Measurements from ENCODE around the gene ST6GALNAC6. TPM values are rescaled to one million over a fixed set of nuclear protein-coding genes. Genes with fewer than 3 reads are reported as not detected.

ST6GALNAC6 gene
- total RNA-seq, 1 donor from 2014 or later = 80.0 TPM

- H3K4me1 Mint-ChIP-seq (ENCODE audit: unreplicated experiment) = peaks cover 31% of the 10 kb centered on the region
- TF ChIP-seq CTCF (IDR thresholded peaks at IDR 0.05; ENCODE audit: unreplicated experiment) = no peak
- no peaks in the 10 kb centered on the region for H3K9me3 Mint-ChIP-seq (ENCODE audit: unreplicated experiment)
- H3K27ac Mint-ChIP-seq (ENCODE audit: unreplicated experiment) = peak overlapping the region; percentile 57
- no peak overlapping the region for H3K4me3 Mint-ChIP-seq (ENCODE audit: unreplicated experiment)
- H3K36me3 Mint-ChIP-seq (ENCODE audit: low read depth, unreplicated experiment) = peaks cover 12% of the 10 kb centered on the region
- DNase-seq (ENCODE audit: low spot score) = no peak
- H3K27me3 Mint-ChIP-seq (ENCODE audit: unreplicated experiment) = peaks cover 10% of the 10 kb centered on the region
Measured at GRCh38 chr9:127934248-127934647, 34.8 kb upstream of the ST6GALNAC6 start.

GRCh38 chr9:127931092-127931881, 31.9 kb upstream of the ST6GALNAC6 start:
- Mint-ChIP-seq H3K4me3 (ENCODE audit: unreplicated experiment) (peak overlapping the region; percentile 52), H3K27me3 (ENCODE audit: unreplicated experiment) (peaks cover 6% of the 10 kb centered on the region), H3K27ac (ENCODE audit: unreplicated experiment) (peak overlapping the region; percentile 27), H3K36me3 (ENCODE audit: low read depth, unreplicated experiment) (peaks cover 12% of the 10 kb centered on the region), H3K9me3 (ENCODE audit: unreplicated experiment) (no peaks in the 10 kb centered on the region), H3K4me1 (ENCODE audit: unreplicated experiment) (peaks cover 18% of the 10 kb centered on the region)
- DNase-seq (ENCODE audit: low spot score) = no peak
- TF ChIP-seq CTCF (IDR thresholded peaks at IDR 0.05; ENCODE audit: unreplicated experiment) = no peak

GRCh38 chr9:127930231-127931091, 31.1 kb upstream of the ST6GALNAC6 start, which contains the start of gene PIP5KL1:
TSS of gene PIP5KL1 (minus strand) at chr9:127930777. CDS start at chr9:127930752, 25 bp downstream.
- peak; percentile 88 for DNase-seq (ENCODE audit: low spot score)
- peak within 1 kb of the TSS; percentile 27 for H3K27ac Mint-ChIP-seq (ENCODE audit: unreplicated experiment)
- H3K36me3 Mint-ChIP-seq (ENCODE audit: low read depth, unreplicated experiment) = peaks cover 15% of the 10 kb centered on the region
- peaks cover 10% of the 10 kb centered on the region for H3K4me1 Mint-ChIP-seq (ENCODE audit: unreplicated experiment)
- peaks cover 9% of the 10 kb centered on the region for H3K27me3 Mint-ChIP-seq (ENCODE audit: unreplicated experiment)
- no peak for TF ChIP-seq CTCF (IDR thresholded peaks at IDR 0.05; ENCODE audit: unreplicated experiment)
- H3K4me3 Mint-ChIP-seq (ENCODE audit: unreplicated experiment) = peak within 1 kb of the TSS; percentile 52
- H3K9me3 Mint-ChIP-seq (ENCODE audit: unreplicated experiment) = no peaks in the 10 kb centered on the region

GRCh38 chr9:127929625-127929979, 30.2 kb upstream of the ST6GALNAC6 start:
- Mint-ChIP-seq H3K9me3 (ENCODE audit: unreplicated experiment) (no peaks in the 10 kb centered on the region), H3K4me1 (ENCODE audit: unreplicated experiment) (peaks cover 11% of the 10 kb centered on the region), H3K27ac (ENCODE audit: unreplicated experiment) (no peak overlapping the region), H3K4me3 (ENCODE audit: unreplicated experiment) (no peak overlapping the region), H3K27me3 (ENCODE audit: unreplicated experiment) (peaks cover 14% of the 10 kb centered on the region), H3K36me3 (ENCODE audit: low read depth, unreplicated experiment) (peaks cover 14% of the 10 kb centered on the region)
- no peak for TF ChIP-seq CTCF (IDR thresholded peaks at IDR 0.05; ENCODE audit: unreplicated experiment)
- DNase-seq (ENCODE audit: low spot score) = no peak
